RWPE2 (cell line): ENCODE measurements around the gene HS3ST6.
"Not testable (repeated sequence)": the region's sequence is repeated elsewhere in the genome, so short reads cannot be mapped to it uniquely, and the experiment has no call there.

Source experiments
- ATAC-seq: fragments of 200-7000 bp; cut with Tn5 transposase; 3 replicates; pipeline ENCODE4 v1.9.1; 2021; ENCODE audit warnings: low read depth
- DNase-seq: peaks from one replicate; pipeline ENCODE4 v3.0.0-alpha.2; 2020; ENCODE audit warnings: low spot score
- H3K27ac ChIP-seq: fragments of 450-650 bp; 2 replicates; pipeline ENCODE4 v1.5.1; 2017; ENCODE audit warnings: mild to moderate bottlenecking; ENCODE audit not compliant: poor library complexity, severe bottlenecking
- H3K27me3 ChIP-seq: fragments of 250-450 bp; sonication (Bioruptor Pico); 2 replicates; pipeline ENCODE4 v1.5.1; 2021; ENCODE audit warnings: mild to moderate bottlenecking, moderate library complexity; ENCODE audit not compliant: insufficient read depth, poor library complexity, severe bottlenecking
- H3K36me3 ChIP-seq: fragments of 250-450 bp; sonication (Bioruptor Pico); 2 replicates; pipeline ENCODE4 v1.5.1; 2020; ENCODE audit warnings: low read depth, mild to moderate bottlenecking, moderate library complexity
- H3K4me1 ChIP-seq: fragments of 250-450 bp; sonication (Bioruptor Pico); 2 replicates; pipeline ENCODE4 v1.5.1; 2021; ENCODE audit warnings: mild to moderate bottlenecking, moderate library complexity; ENCODE audit not compliant: insufficient read depth, poor library complexity, severe bottlenecking
- H3K4me3 ChIP-seq: fragments of 250-450 bp; sonication (Bioruptor Pico); 2 replicates; pipeline ENCODE4 v1.5.1; 2021; ENCODE audit warnings: mild to moderate bottlenecking, moderate library complexity; ENCODE audit not compliant: severe bottlenecking
- H3K9me3 ChIP-seq: fragments of 250-450 bp; sonication (Bioruptor Pico); 2 replicates; pipeline ENCODE4 v1.5.1; 2021; ENCODE audit warnings: mild to moderate bottlenecking, moderate library complexity; ENCODE audit not compliant: severe bottlenecking
- CTCF ChIP-seq: fragments of 450-650 bp; IDR thresholded peaks from one replicate; pipeline ENCODE4 v1.5.1; 2017; ENCODE audit warnings: mild to moderate bottlenecking, moderate library complexity; ENCODE audit not compliant: poor library complexity, severe bottlenecking

HS3ST6 gene

GRCh38 chr16:1963806-1964505 is 45.7 kb upstream of the HS3ST6 start:
- Histone ChIP-seq H3K4me3 (peak overlapping the region; percentile 81), H3K36me3 (peaks cover 38% of the 10 kb centered on the region), H3K27me3 (no peaks in the 10 kb centered on the region), H3K27ac (peak overlapping the region; percentile 93), H3K9me3 (no peaks in the 10 kb centered on the region), H3K4me1 (peaks cover 14% of the 10 kb centered on the region)
- ATAC-seq: no peak
- no peak for TF ChIP-seq CTCF
- peak; percentile 35 for DNase-seq

GRCh38 chr16:1962161-1963153 is 44.2 kb upstream of the HS3ST6 start:
- H3K27ac ChIP-seq: peak overlapping the region; percentile 93
- peak; percentile 50 for DNase-seq
- not testable (repeated sequence) for ATAC-seq, H3K27me3 ChIP-seq, H3K9me3 ChIP-seq
- H3K4me3 ChIP-seq: peak overlapping the region; percentile 81
- H3K36me3 ChIP-seq: peaks cover 38% of the 10 kb centered on the region
- peaks cover 14% of the 10 kb centered on the region for H3K4me1 ChIP-seq

- Histone ChIP-seq H3K36me3 (peaks cover 38% of the 10 kb centered on the region), H3K4me3 (no peak overlapping the region), H3K4me1 (peaks cover 14% of the 10 kb centered on the region), H3K9me3 (no peaks in the 10 kb centered on the region), H3K27me3 (no peaks in the 10 kb centered on the region), H3K27ac (peak overlapping the region; percentile 93)
- TF ChIP-seq CTCF: no peak
- DNase-seq: peak; percentile 59
- ATAC-seq: peak; percentile 0; the same call in 2 of the 3 replicates
Measured at GRCh38 chr16:1961651-1962067, 43.4 kb upstream of the HS3ST6 start.

- peak overlapping the region; percentile 58 for H3K4me3 ChIP-seq
- no peak for TF ChIP-seq CTCF
- H3K27me3 ChIP-seq: no peaks in the 10 kb centered on the region
- ATAC-seq (peak; percentile 39), DNase-seq (peak; percentile 65)
- H3K9me3 ChIP-seq: no peaks in the 10 kb centered on the region
- peak overlapping the region; percentile 93 for H3K27ac ChIP-seq
- peaks cover 38% of the 10 kb centered on the region for H3K36me3 ChIP-seq
- peaks cover 14% of the 10 kb centered on the region for H3K4me1 ChIP-seq
Measured at GRCh38 chr16:1960665-1961630, 42.7 kb upstream of the HS3ST6 start.
